Smooth muscle cell (in vitro differentiated cells): ENCODE measurements around the gene NAV2. TPM values are rescaled to one million over a fixed set of nuclear protein-coding genes. Genes with fewer than 3 reads are reported as not detected.

Experiments used
- DNase-seq: peaks from one replicate; lab custom pipeline; 2025; ENCODE audit not compliant: unreplicated experiment; lab: John Stamatoyannopoulos, UW
- H2AFZ ChIP-seq: fragments of 200-600 bp; sonication (generic); 2 replicates; pipeline ENCODE4 v1.6.0; 2016; ENCODE audit warnings: antibody characterized with exemption, low read depth, mild to moderate bottlenecking
- H3F3A ChIP-seq: fragments of 200-600 bp; sonication (generic); 2 replicates; pipeline ENCODE4 v1.6.0; 2017; ENCODE audit warnings: antibody characterized with exemption, low read depth
- H3K27ac ChIP-seq: fragments of 200-600 bp; sonication (generic); 2 replicates; pipeline ENCODE4 v1.5.1; 2016; ENCODE audit warnings: low read depth, mild to moderate bottlenecking
- H3K27me3 ChIP-seq: fragments of 200-600 bp; sonication (generic); 2 replicates; pipeline ENCODE4 v1.6.1; 2016; ENCODE audit warnings: low read depth, mild to moderate bottlenecking
- H3K36me3 ChIP-seq: fragments of 200-600 bp; sonication (generic); 2 replicates; pipeline ENCODE4 v1.5.1; 2016; ENCODE audit warnings: low read depth
- H3K4me1 ChIP-seq: fragments of 200-600 bp; sonication (generic); 2 replicates; pipeline ENCODE4 v1.5.1; 2016; ENCODE audit warnings: low read depth
- H3K4me2 ChIP-seq: fragments of 200-600 bp; sonication (generic); 2 replicates; pipeline ENCODE4 v1.6.0; 2016; ENCODE audit warnings: mild to moderate bottlenecking
- H3K4me3 ChIP-seq: fragments of 200-600 bp; sonication (generic); 2 replicates; pipeline ENCODE4 v1.5.1; 2016; ENCODE audit warnings: mild to moderate bottlenecking
- H3K79me2 ChIP-seq: fragments of 200-600 bp; sonication (generic); 2 replicates; pipeline ENCODE4 v1.6.0; 2016; ENCODE audit warnings: low read depth, mild to moderate bottlenecking
- H3K9ac ChIP-seq: fragments of 200-600 bp; sonication (generic); 2 replicates; pipeline ENCODE4 v1.6.0; 2016; ENCODE audit warnings: low read depth
- H3K9me3 ChIP-seq: fragments of 200-600 bp; sonication (generic); replicated peaks from 2 replicates; pipeline ENCODE4 v1.5.1; 2016; ENCODE audit warnings: low read depth
- H4K20me1 ChIP-seq: fragments of 200-600 bp; sonication (generic); 2 replicates; pipeline ENCODE4 v1.6.0; 2016; ENCODE audit warnings: low read depth
- WGBS: methylation state at CpG from one replicate; pipeline ENCODE4 v1.1.7; 2016; ENCODE audit warnings: low lambda C conversion rate; 5-methylcytosine and 5-hydroxymethylcytosine counted together
- polyA plus RNA-seq: library from polyadenylated mRNA; unstranded; fragments of >200 nt; fragmentation: Nextera tagmentation; extraction: Ambion mirVana; gene quantifications from 2 replicates; pipeline ENCODE4 v1.2.1, GENCODE V29; 2016
- total RNA-seq: library from RNA; depleted of rRNA; stranded (reverse); fragments of >200 nt; gene quantifications from 2 replicates; pipeline ENCODE4 v1.2.3, GENCODE V29; 2014
- TF ChIP-seq, protein P1 (sequence below): fragments of 200-600 bp; sonication (generic); IDR thresholded peaks from 2 replicates; pipeline ENCODE4 v1.5.1; 2017; ENCODE audit warnings: borderline replicate concordance, mild to moderate bottlenecking, antibody characterized with exemption; ENCODE audit not compliant: insufficient read depth, poor library complexity, severe bottlenecking

NAV2 gene
- total and polyA plus RNA-seq, 2 experiments from 2014 or later: 14.1 to 67.5 TPM

DNA sequence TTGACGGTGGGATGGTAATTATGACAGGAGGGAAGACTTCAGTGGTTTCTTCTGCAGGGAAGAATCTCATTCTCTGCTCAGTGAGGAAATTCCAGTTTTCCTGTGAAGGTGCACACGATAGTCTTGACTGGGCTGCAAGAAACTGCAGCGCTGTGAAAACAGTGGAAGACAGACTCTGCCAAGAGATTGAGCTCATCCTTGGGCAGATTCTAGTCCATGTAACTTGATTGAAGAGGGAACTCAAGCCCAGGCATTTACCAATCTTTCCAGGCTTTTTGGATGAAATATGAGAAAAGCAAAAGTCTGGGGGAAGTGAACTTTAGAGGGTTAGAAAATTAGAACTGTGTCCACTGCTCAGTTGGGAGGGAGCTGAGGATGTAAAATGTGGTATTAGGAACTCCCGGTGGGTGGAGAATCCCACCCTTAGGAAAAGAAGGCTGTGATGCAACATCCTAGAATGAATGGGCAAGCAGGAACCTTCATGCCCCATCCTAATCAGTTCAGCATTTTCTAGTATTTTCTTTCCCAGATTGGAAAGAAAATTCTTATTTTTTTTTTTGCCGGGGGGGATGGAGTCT, 235.0 kb downstream of the NAV2 start:
- DNase-seq: no peak
- H3K27ac ChIP-seq: no peak overlapping the region
- H3K4me1 ChIP-seq: peaks cover 11% of the 10 kb centered on the region
- no peaks in the 10 kb centered on the region for H4K20me1 ChIP-seq
- no peak overlapping the region for H3K9ac ChIP-seq
- no peaks in the 10 kb centered on the region for H3K79me2 ChIP-seq
- H3K4me3 ChIP-seq: no peak overlapping the region
- 75% methylated on average over 5 of the region's 5 CpGs for WGBS
- no peak overlapping the region for H2AFZ ChIP-seq
- H3K36me3 ChIP-seq: no peaks in the 10 kb centered on the region
- peaks cover 7% of the 10 kb centered on the region for H3F3A ChIP-seq
- H3K4me2 ChIP-seq: no peak overlapping the region
- no peaks in the 10 kb centered on the region for H3K9me3 ChIP-seq
- H3K27me3 ChIP-seq: no peaks in the 10 kb centered on the region
- TF ChIP-seq, protein P1, sequence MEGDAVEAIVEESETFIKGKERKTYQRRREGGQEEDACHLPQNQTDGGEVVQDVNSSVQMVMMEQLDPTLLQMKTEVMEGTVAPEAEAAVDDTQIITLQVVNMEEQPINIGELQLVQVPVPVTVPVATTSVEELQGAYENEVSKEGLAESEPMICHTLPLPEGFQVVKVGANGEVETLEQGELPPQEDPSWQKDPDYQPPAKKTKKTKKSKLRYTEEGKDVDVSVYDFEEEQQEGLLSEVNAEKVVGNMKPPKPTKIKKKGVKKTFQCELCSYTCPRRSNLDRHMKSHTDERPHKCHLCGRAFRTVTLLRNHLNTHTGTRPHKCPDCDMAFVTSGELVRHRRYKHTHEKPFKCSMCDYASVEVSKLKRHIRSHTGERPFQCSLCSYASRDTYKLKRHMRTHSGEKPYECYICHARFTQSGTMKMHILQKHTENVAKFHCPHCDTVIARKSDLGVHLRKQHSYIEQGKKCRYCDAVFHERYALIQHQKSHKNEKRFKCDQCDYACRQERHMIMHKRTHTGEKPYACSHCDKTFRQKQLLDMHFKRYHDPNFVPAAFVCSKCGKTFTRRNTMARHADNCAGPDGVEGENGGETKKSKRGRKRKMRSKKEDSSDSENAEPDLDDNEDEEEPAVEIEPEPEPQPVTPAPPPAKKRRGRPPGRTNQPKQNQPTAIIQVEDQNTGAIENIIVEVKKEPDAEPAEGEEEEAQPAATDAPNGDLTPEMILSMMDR: no peak

DNA sequence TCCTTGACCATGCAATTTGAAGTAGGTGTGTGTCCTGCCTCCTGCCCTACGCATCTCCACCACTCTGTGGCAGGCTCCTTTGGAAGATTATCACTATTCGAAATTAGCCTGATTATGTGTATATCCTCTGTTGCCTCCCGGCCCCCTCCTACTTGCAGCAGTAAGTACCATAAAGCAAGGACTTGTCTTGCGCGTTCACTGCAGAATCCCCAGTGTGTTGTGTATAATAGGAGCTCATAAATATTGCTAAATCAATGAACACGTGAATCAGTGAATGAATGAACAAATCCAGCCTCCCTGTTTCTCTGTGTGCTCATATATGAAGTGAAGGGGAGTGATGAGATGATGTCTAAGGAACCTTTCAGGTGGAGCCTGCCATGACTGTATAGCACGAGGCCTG, 237.0 kb downstream of the NAV2 start:
- H3K79me2 ChIP-seq: no peaks in the 10 kb centered on the region
- no peaks in the 10 kb centered on the region for H3K9me3 ChIP-seq
- no peak overlapping the region for H3K9ac ChIP-seq
- no peak overlapping the region for H3K4me2 ChIP-seq
- no peak for DNase-seq
- H3K4me1 ChIP-seq: peaks cover 24% of the 10 kb centered on the region
- TF ChIP-seq, protein P1: no peak
- no peak overlapping the region for H2AFZ ChIP-seq
- no peaks in the 10 kb centered on the region for H3K27me3 ChIP-seq
- no peak overlapping the region for H3K27ac ChIP-seq
- WGBS: 94% methylated on average over 7 of the region's 7 CpGs
- H3F3A ChIP-seq: peaks cover 14% of the 10 kb centered on the region
- no peaks in the 10 kb centered on the region for H4K20me1 ChIP-seq
- H3K4me3 ChIP-seq: no peak overlapping the region
- no peaks in the 10 kb centered on the region for H3K36me3 ChIP-seq

DNA sequence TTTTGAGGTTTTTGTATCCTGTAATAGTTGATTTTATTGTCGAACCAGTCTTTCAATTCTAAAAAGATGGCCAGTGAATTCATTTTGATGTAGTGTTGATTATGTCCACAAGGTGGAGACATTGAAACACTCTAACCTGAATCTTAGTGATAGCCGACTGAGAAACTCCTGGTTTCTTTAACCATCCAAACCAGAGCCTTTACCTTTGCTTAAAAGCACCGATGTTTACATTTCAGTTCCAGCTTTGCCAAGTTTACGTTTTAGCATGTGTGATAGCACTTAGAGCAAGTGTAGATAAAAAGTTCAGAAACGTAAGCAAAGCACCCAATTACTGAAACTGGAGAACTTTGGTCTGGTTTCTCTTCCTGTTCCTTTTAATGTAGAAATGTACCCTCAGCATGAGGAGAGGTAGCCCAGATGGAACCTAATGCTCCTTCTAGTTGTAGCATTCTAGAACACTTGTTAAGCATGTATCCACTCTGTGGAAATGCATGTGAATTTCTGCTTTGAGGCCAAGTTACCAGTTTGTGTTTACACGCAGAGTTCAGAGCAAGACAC, 239.0 kb downstream of the NAV2 start:
- no peak overlapping the region for H2AFZ ChIP-seq

More for the DNA sequence above, 239.0 kb downstream of the NAV2 start:
- Histone ChIP-seq H3K36me3 (no peaks in the 10 kb centered on the region), H3K79me2 (no peaks in the 10 kb centered on the region), H3K9ac (no peak overlapping the region), H3K4me2 (peak overlapping the region; percentile 22), H3K27me3 (no peaks in the 10 kb centered on the region), H3K27ac (peak overlapping the region; percentile 77), H3K9me3 (no peaks in the 10 kb centered on the region), H3K4me3 (no peak overlapping the region), H4K20me1 (no peaks in the 10 kb centered on the region), H3F3A (peaks cover 19% of the 10 kb centered on the region), H3K4me1 (peaks cover 24% of the 10 kb centered on the region)
- WGBS: 18% methylated on average over 6 of the region's 6 CpGs
- no peak for DNase-seq
- TF ChIP-seq, protein P1: peak; percentile 60
